Osteocyte (in vitro differentiated cells): ENCODE measurements around the gene FGR. TPM values are rescaled to one million over a fixed set of nuclear protein-coding genes. Genes with fewer than 3 reads are reported as not detected.

Experiments used
- DNase-seq: peaks from one replicate; pipeline ENCODE4 v3.0.0; 2021; ENCODE audit warnings: mixed read lengths; ENCODE audit not compliant: unreplicated experiment; ENCODE audit errors: extremely low spot score
- H3K27ac Mint-ChIP-seq: one replicate; pipeline ENCODE4 v1.8.0; 2021; ENCODE audit warnings: mild to moderate bottlenecking, mixed read lengths; ENCODE audit not compliant: unreplicated experiment
- H3K27me3 Mint-ChIP-seq: one replicate; pipeline ENCODE4 v1.8.0; 2021; ENCODE audit warnings: mixed read lengths; ENCODE audit not compliant: unreplicated experiment
- H3K36me3 Mint-ChIP-seq: one replicate; pipeline ENCODE4 v1.8.0; 2021; ENCODE audit warnings: mixed read lengths; ENCODE audit not compliant: unreplicated experiment
- H3K4me1 Mint-ChIP-seq: one replicate; pipeline ENCODE4 v1.8.0; 2021; ENCODE audit warnings: mixed read lengths; ENCODE audit not compliant: unreplicated experiment
- H3K4me3 Mint-ChIP-seq: one replicate; pipeline ENCODE4 v1.8.0; 2021; ENCODE audit warnings: mild to moderate bottlenecking, moderate library complexity, mixed read lengths; ENCODE audit not compliant: unreplicated experiment
- H3K9me3 Mint-ChIP-seq: one replicate; pipeline ENCODE4 v1.8.0; 2021; ENCODE audit warnings: mixed read lengths; ENCODE audit not compliant: unreplicated experiment
- total RNA-seq: library from RNA; stranded (reverse); gene quantifications from 2 replicates; pipeline ENCODE4 v1.2.1, GENCODE V29; 2021
- TF ChIP-seq, protein P1 (sequence below): fragments of 200-600 bp; sonication (generic); IDR thresholded peaks from 2 replicates; pipeline ENCODE4 v1.5.0; 2021; ENCODE audit warnings: antibody characterized with exemption, mild to moderate bottlenecking, moderate library complexity

Gene FGR
- total RNA-seq, 1 donor from 2014 or later, result not detected

DNA sequence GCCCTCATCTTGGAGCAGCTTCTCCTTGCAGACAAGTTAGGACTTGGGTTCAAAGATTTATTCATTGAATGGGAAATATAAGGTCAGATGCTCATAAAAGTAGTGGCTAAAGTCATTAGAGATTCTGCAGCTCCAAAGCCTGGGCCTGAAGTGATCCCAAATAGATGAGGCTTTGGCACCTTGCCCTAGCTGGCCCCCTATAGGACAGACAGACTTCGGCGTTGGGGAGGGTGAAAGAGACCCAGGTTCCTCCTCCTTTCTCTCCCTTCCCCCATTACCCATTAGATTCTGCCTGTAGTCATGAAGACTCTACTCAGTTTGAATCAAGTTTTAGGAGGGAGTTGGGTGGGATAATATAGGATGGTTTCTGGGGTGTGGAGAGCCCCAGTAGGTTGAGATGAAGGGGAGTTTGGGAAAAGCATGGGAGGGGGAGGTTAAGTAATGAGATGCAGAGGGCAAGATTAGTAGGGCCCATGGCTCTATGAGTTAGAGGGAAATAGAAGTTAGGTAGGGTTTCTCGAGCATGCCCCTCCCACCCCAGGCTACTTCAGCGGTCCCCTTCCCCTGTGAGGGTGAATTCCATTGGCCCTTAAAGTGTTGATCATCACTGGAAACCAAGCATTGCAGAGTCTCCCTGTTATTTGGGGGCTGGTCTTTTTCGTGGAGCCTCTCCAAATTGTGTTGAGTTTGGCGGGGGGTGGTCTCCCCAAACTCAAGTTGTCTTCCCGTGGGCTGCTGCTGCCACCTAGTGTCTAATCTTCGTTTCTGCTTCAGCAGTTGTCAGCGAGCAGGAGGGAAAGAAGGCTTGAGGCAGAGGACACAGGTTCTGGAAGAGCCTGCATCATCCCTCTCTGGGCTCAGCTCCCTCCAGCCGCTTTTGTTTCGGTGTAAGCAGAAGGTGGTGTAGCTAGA is 28.9 kb downstream of the FGR start:
- TF ChIP-seq, protein P1, sequence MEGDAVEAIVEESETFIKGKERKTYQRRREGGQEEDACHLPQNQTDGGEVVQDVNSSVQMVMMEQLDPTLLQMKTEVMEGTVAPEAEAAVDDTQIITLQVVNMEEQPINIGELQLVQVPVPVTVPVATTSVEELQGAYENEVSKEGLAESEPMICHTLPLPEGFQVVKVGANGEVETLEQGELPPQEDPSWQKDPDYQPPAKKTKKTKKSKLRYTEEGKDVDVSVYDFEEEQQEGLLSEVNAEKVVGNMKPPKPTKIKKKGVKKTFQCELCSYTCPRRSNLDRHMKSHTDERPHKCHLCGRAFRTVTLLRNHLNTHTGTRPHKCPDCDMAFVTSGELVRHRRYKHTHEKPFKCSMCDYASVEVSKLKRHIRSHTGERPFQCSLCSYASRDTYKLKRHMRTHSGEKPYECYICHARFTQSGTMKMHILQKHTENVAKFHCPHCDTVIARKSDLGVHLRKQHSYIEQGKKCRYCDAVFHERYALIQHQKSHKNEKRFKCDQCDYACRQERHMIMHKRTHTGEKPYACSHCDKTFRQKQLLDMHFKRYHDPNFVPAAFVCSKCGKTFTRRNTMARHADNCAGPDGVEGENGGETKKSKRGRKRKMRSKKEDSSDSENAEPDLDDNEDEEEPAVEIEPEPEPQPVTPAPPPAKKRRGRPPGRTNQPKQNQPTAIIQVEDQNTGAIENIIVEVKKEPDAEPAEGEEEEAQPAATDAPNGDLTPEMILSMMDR, result peak; percentile 95
- no peaks in the 10 kb centered on the region for H3K36me3 Mint-ChIP-seq
- H3K27ac Mint-ChIP-seq, result peak overlapping the region; percentile 82
- no peaks in the 10 kb centered on the region for H3K9me3 Mint-ChIP-seq
- no peak overlapping the region for H3K4me3 Mint-ChIP-seq
- H3K27me3 Mint-ChIP-seq, result no peaks in the 10 kb centered on the region
- peaks cover 10% of the 10 kb centered on the region for H3K4me1 Mint-ChIP-seq
- no peak for DNase-seq

DNA sequence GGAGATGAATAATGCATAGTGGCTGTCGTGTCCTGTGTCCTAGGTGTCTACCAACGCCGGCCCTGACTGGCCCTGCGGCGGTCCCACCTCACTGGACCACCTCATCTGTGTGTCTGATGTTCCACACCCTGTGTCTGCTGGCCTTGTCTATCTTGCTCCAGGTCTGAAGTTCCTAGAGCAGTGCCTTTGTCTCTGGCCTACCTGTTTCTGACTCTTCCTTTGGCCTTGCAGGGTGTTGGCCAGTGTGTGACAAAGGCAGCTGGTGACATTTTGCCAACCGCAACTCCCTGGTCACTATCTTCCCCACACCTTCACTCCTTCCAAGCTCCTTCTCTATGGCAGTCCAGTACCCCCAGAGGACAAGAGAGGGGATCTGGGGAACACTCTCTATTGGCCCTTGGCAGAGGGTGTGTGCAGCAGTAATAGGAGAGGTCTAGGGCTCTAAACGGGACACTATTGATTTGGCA is 29.7 kb downstream of the FGR start:
- DNase-seq, result no peak
- TF ChIP-seq, protein P1, result no peak

DNA sequence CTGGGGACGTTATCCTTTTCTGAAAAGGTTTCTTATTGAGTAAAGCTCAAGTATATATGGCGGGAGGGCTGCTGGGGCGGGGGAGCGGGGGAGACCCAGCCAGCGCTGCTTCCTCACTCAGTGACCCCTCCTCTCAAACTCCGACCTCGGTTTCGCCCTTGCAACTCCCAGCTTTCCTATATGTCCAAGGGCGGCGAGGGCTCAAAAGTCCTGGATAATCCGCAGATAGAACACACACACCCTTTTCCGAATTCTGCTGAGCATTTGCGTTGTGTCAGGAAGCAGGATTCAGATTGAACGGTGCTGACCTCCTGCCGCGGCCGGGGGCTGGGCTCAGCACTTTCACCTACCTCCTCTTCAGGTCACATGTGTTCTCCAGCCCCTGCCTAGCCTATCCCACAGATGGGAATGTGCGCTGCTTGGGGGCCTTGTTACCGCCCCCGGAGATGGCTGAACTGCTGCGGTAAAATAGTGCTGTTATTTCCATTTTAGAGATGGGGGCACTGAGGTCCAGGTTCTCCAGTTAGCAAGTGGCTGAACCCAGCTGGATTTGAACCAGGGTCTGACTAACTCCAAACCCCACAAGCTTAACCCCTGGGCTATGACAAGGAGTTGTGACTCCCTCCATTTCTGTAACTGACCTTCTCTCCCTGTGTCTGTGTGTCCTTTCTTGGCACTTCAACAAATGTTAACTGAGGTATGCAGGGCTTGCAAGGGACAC is 30.2 kb downstream of the FGR start:
- Mint-ChIP-seq H3K9me3 (no peaks in the 10 kb centered on the region), H3K36me3 (no peaks in the 10 kb centered on the region), H3K27me3 (no peaks in the 10 kb centered on the region), H3K4me1 (peaks cover 10% of the 10 kb centered on the region), H3K27ac (peak overlapping the region; percentile 17), H3K4me3 (peak overlapping the region; percentile 96)
- DNase-seq, result no peak
- TF ChIP-seq, protein P1, result no peak

More for the DNA sequence above, 29.7 kb downstream of the FGR start:
- Mint-ChIP-seq H3K4me1 (peaks cover 10% of the 10 kb centered on the region), H3K9me3 (no peaks in the 10 kb centered on the region), H3K27ac (peak overlapping the region; percentile 17), H3K36me3 (no peaks in the 10 kb centered on the region), H3K4me3 (peak overlapping the region; percentile 96), H3K27me3 (no peaks in the 10 kb centered on the region)

DNA sequence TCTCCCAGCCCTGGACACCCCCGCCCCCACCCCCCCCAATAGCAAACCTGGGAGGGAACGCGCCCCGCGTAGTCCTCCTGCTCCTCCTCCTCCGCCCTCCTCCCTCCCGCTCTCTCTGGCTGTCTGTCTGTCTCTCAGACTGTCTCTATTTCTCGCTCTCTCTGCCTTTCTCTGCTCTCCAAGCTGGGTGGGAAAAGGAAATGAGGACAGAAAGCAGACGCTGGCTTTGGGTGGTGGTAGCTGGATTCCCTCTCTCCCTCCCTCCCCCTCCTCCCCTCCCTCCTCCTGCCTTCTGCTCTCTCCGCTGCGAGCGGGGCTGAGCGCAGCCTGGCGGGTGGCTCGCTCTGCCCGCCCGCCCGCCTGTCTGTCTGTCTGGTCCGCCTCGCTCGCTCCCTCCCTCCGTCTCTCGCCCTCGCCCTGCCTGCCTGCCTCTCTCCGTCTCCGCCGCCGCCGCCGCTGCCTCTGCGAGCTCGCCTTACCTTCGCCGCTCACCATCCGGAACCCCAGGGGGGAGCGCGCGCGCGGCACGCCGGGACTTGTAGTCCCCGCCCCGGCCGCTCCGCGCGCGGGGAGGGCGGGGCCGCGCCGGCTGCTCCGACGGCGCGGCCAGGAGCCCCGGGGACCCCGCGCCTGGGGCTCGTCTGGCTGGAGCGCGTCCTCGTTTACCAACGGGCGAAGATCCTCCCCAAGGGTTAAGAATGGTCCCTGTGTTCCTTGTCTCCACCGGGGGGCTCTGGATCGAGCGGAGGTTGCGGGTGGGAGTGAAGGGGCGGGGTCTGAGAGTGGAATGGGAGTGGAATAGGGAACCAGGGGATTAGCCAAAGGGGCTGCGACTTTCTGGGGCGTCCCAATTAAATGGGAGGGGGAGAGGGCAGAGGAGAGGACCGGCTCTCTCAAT is 31.1 kb downstream of the FGR start, which contains the start of gene AHDC1:
AHDC1 (minus strand) TSS at position 464 of the 898 bp plus-strand sequence. CDS start 52,029 bp downstream, outside the sequence.
- no peaks in the 10 kb centered on the region for H3K9me3 Mint-ChIP-seq
- TF ChIP-seq, protein P1, result no peak
- peak within 1 kb of the TSS; percentile 93 for H3K27ac Mint-ChIP-seq
- no peaks in the 10 kb centered on the region for H3K36me3 Mint-ChIP-seq
- peak within 1 kb of the TSS; percentile 96 for H3K4me3 Mint-ChIP-seq
- peak; percentile 97 for DNase-seq
- H3K4me1 Mint-ChIP-seq, result peaks cover 10% of the 10 kb centered on the region
- no peaks in the 10 kb centered on the region for H3K27me3 Mint-ChIP-seq
